ENCODE results near the gene KANSL1. TPM values are rescaled to one million over a fixed set of nuclear protein-coding genes. Genes with fewer than 3 reads are reported as not detected.
"Not testable (repeated sequence)": the region's sequence is repeated elsewhere in the genome, so short reads cannot be mapped to it uniquely, and the experiment has no call there.

KANSL1 gene
- total and polyA plus RNA-seq, 7 experiments from 2014 or later: 17.4 to 230 (median 163) TPM

DNA sequence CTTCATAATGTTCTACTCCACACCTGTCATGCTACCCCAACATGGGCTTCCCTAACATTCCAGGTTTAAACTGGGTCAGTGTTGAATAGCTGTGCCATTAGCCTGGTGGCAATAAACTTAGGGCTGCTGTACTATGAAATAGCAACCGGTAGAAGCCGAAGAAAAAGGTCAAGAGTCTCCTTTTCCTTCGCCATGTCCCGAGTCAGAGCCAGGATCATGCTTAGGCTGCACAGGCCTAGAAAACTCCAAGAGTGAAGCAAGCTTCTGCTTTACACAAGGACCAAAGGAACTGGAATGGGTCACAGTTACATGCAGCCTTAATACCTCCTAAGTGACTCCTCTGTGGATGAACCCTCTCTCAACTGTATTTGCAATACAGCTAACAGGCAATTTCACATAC lies 105.4 kb downstream of the KANSL1 start:
- ATAC-seq; H3K9me3 ChIP-seq (ENCODE audit: control insufficient read depth in 2 of 3, low read length in 3 of 3); H3K9me3 Mint-ChIP-seq; H3K27me3 Mint-ChIP-seq; H3K4me3 ChIP-seq (ENCODE audit: low read length); CTCF ChIA-PET; POLR2A ChIA-PET; intact Hi-C loops (cut with micrococcal nuclease); DNase-seq; H3K4me1 ChIP-seq (ENCODE audit: control insufficient read depth in 2 of 2, insufficient read depth in 2 of 2, low read length in 2 of 2); H3K36me3 ChIP-seq (ENCODE audit: control insufficient read depth in 2 of 3, insufficient read depth in 3 of 3, low read length in 3 of 3); H3K4me3 Mint-ChIP-seq; H3K27me3 ChIP-seq (ENCODE audit: control insufficient read depth in 2 of 2, insufficient read depth in 2 of 2, low read length in 2 of 2); H3K27ac ChIP-seq (ENCODE audit: low read depth, low read length): not testable (repeated sequence)
- peak overlapping the region in 3 of 9 donors; percentile 26 to 61 (median 33) for H3K27ac Mint-ChIP-seq
- peaks cover 26 to 85% (median 78%) of the 10 kb centered on the region in 7 donors for H3K4me1 Mint-ChIP-seq
- H3K36me3 Mint-ChIP-seq: peaks cover 0 to 23% (median 13%) of the 10 kb centered on the region in 5 donors

GRCh38 chr17:46086821-46087220 lies 106.4 kb downstream of the KANSL1 start:
- H3K27me3 ChIP-seq (ENCODE audit: control insufficient read depth in 2 of 2, insufficient read depth in 2 of 2, low read length in 2 of 2): no peaks in the 10 kb centered on the region
- H3K4me1 ChIP-seq (ENCODE audit: control insufficient read depth in 2 of 2, insufficient read depth in 2 of 2, low read length in 2 of 2): peaks cover 0 to 20% of the 10 kb centered on the region in 2 donors
- Mint-ChIP-seq H3K9me3 (no peaks in the 10 kb centered on the region), H3K36me3 (peaks cover 0 to 27% (median 13%) of the 10 kb centered on the region in 5 donors), H3K4me1 (peaks cover 34 to 86% (median 82%) of the 10 kb centered on the region in 7 donors), H3K27ac (peak overlapping the region in 1 of 9 donors; percentile 37), H3K27me3 (no peaks in the 10 kb centered on the region), H3K4me3 (peak overlapping the region in 1 of 10 donors; percentile 24)
- intact Hi-C loops (cut with micrococcal nuclease): no loop called here
- ATAC-seq (no peak), DNase-seq (no peak)
- ChIA-PET CTCF (no interaction called here), POLR2A (no interaction called here)
- H3K4me3 ChIP-seq (ENCODE audit: low read length): no peak overlapping the region
- H3K36me3 ChIP-seq (ENCODE audit: control insufficient read depth in 2 of 3, insufficient read depth in 3 of 3, low read length in 3 of 3): peaks cover 0 to 4% (median 0%) of the 10 kb centered on the region in 3 experiments
- no peak overlapping the region for H3K27ac ChIP-seq (ENCODE audit: low read depth, low read length)
- no peaks in the 10 kb centered on the region for H3K9me3 ChIP-seq (ENCODE audit: control insufficient read depth in 2 of 3, low read length in 3 of 3)

GRCh38 chr17:46085522-46085921 lies 107.7 kb downstream of the KANSL1 start:
- peak overlapping the region in 1 of 9 donors; percentile 73 for H3K27ac Mint-ChIP-seq
- ATAC-seq: no peak
- ChIA-PET POLR2A (no interaction called here), CTCF (no interaction called here)
- H3K36me3 Mint-ChIP-seq: peaks cover 0 to 31% (median 13%) of the 10 kb centered on the region in 5 donors
- intact Hi-C loops (cut with micrococcal nuclease): no loop called here
- H3K9me3 Mint-ChIP-seq: no peaks in the 10 kb centered on the region
- Histone ChIP-seq H3K4me3 (ENCODE audit: low read length) (no peak overlapping the region), H3K36me3 (ENCODE audit: control insufficient read depth in 2 of 3, insufficient read depth in 3 of 3, low read length in 3 of 3) (peaks cover 0 to 4% (median 4%) of the 10 kb centered on the region in 3 experiments), H3K27me3 (ENCODE audit: control insufficient read depth in 2 of 2, insufficient read depth in 2 of 2, low read length in 2 of 2) (no peaks in the 10 kb centered on the region), H3K4me1 (ENCODE audit: control insufficient read depth in 2 of 2, insufficient read depth in 2 of 2, low read length in 2 of 2) (peaks cover 0 to 21% of the 10 kb centered on the region in 2 donors), H3K9me3 (ENCODE audit: control insufficient read depth in 2 of 3, low read length in 3 of 3) (no peaks in the 10 kb centered on the region), H3K27ac (ENCODE audit: low read depth, low read length) (no peak overlapping the region)
- H3K4me3 Mint-ChIP-seq: peak overlapping the region in 1 of 10 donors; percentile 30
- DNase-seq: no peak
- peaks cover 32 to 93% (median 90%) of the 10 kb centered on the region in 7 donors for H3K4me1 Mint-ChIP-seq
- no peaks in the 10 kb centered on the region for H3K27me3 Mint-ChIP-seq

GRCh38 chr17:46082257-46082656 lies 111.0 kb downstream of the KANSL1 start:
- peak overlapping the region; percentile 26 for H3K27ac ChIP-seq (ENCODE audit: low read depth, low read length)
- H3K27me3 ChIP-seq (ENCODE audit: control insufficient read depth in 2 of 2, insufficient read depth in 2 of 2, low read length in 2 of 2): no peaks in the 10 kb centered on the region
- DNase-seq (peak in 4 of 9 donors; percentile 8 to 35 (median 24)), ATAC-seq (no peak)
- H3K9me3 ChIP-seq (ENCODE audit: control insufficient read depth in 2 of 3, low read length in 3 of 3): no peaks in the 10 kb centered on the region
- intact Hi-C loops (cut with micrococcal nuclease): loop anchor here in 1 of 2 donors (1.0 kb wide), 1 partner anchor 8 kb away; no protein-coding TSS in a partner anchor
- Mint-ChIP-seq H3K4me3 (peak overlapping the region in 4 of 10 donors; percentile 8 to 67 (median 40)), H3K27ac (peak overlapping the region in 8 of 9 donors; percentile 11 to 91 (median 62)), H3K4me1 (peaks cover 21 to 89% (median 78%) of the 10 kb centered on the region in 7 donors), H3K36me3 (peaks cover 0 to 31% (median 4%) of the 10 kb centered on the region in 5 donors), H3K27me3 (no peaks in the 10 kb centered on the region), H3K9me3 (peaks cover 0 to 1% (median 0%) of the 10 kb centered on the region in 11 donors)
- H3K36me3 ChIP-seq (ENCODE audit: control insufficient read depth in 2 of 3, insufficient read depth in 3 of 3, low read length in 3 of 3): peaks cover 0 to 4% (median 4%) of the 10 kb centered on the region in 3 experiments
- ChIA-PET CTCF (no interaction called here), POLR2A (interaction anchor here (1.2 to 1.3 kb wide), 2 partner anchors 10 to 73 kb away, joined by 3 to 6 read pairs; no protein-coding TSS in a partner anchor)
- H3K4me1 ChIP-seq (ENCODE audit: control insufficient read depth in 2 of 2, insufficient read depth in 2 of 2, low read length in 2 of 2): peaks cover 0 to 12% of the 10 kb centered on the region in 2 donors
- no peak overlapping the region for H3K4me3 ChIP-seq (ENCODE audit: low read length)

DNA sequence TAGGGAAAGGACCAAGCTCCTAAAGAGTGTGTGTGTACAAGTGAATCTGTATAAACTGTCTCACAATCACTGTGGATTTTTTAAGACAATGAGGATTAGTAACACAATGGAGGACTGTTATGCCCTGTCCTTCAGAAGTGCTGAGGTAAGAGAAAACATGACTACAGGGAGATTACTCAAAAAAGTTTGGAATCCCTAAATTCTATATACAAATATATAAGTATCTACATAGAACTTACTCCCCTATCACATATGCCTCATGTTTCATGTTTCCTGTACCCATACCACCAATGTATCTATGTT lies 112.3 kb downstream of the KANSL1 start:
- DNase-seq: no peak
- ChIA-PET POLR2A (no interaction called here), CTCF (interaction anchor here (0.6 kb wide), 1 partner anchor 226 kb away, joined by 6 read pairs; no protein-coding TSS in a partner anchor)
- ATAC-seq: no peak
- Histone ChIP-seq H3K4me1 (ENCODE audit: control insufficient read depth in 2 of 2, insufficient read depth in 2 of 2, low read length in 2 of 2) (peaks cover 0 to 12% of the 10 kb centered on the region in 2 donors), H3K9me3 (ENCODE audit: control insufficient read depth in 2 of 3, low read length in 3 of 3) (no peaks in the 10 kb centered on the region), H3K27ac (ENCODE audit: low read depth, low read length) (no peak overlapping the region), H3K27me3 (ENCODE audit: control insufficient read depth in 2 of 2, insufficient read depth in 2 of 2, low read length in 2 of 2) (no peaks in the 10 kb centered on the region), H3K4me3 (ENCODE audit: low read length) (no peak overlapping the region), H3K36me3 (ENCODE audit: control insufficient read depth in 2 of 3, insufficient read depth in 3 of 3, low read length in 3 of 3) (peaks cover 0 to 4% (median 4%) of the 10 kb centered on the region in 3 experiments)
- H3K9me3 Mint-ChIP-seq: peaks cover 0 to 1% (median 0%) of the 10 kb centered on the region in 11 donors
- intact Hi-C loops (cut with micrococcal nuclease): no loop called here
- no peaks in the 10 kb centered on the region for H3K27me3 Mint-ChIP-seq
- H3K4me3 Mint-ChIP-seq: no peak overlapping the region
- peak overlapping the region in 7 of 9 donors; percentile 14 to 81 (median 44) for H3K27ac Mint-ChIP-seq
- peaks cover 3 to 34% (median 11%) of the 10 kb centered on the region in 5 donors for H3K36me3 Mint-ChIP-seq
- H3K4me1 Mint-ChIP-seq: peaks cover 19 to 83% (median 71%) of the 10 kb centered on the region in 7 donors

DNA sequence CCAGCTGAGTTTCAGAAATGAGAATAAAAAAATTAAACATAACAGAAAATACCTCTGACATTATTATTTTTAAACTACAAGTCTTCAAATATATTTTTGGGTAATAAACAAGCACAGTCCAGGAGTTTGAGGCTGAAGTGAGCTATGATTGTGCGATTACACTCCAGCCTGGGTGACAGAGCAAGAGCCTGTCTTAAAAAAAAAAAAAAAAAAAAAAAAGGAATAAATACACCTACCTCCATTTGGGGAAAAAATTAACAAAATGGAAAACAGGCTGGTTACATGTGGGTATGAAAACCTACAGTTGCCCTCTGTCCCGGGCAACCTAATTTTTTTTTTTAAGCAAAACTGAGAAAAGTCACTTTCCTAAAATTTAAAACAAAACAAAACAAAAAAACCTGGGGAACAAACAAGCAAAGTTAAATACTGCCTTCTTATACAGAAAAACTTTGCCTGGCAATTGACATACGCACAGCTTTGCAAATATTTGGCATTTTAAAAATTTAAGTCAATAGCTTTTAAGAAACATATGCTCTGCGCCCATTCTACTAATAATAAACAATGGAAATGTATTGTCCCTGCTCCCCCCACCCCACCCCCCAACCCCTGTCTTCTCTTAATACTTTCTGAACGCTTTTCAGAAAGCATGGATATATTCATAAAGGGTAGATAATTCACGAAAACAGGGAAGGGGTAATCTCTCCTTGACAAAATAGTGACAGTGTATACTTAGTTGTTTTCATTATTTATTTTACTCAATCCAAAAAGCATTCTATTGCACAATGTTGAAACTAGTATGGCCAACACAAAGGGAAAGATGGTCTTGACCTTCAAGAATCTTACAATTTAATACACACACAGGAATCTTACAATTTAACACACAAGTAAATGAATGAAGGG lies 112.9 kb downstream of the KANSL1 start:
- CTCF ChIA-PET: interaction anchor here (0.6 kb wide), 1 partner anchor 225 kb away, joined by 6 read pairs; no protein-coding TSS in a partner anchor

More for the DNA sequence above, 112.9 kb downstream of the KANSL1 start:
- H3K4me1 Mint-ChIP-seq: peaks cover 19 to 82% (median 73%) of the 10 kb centered on the region in 7 donors
- Histone ChIP-seq H3K27ac (ENCODE audit: low read depth, low read length) (no peak overlapping the region), H3K27me3 (ENCODE audit: control insufficient read depth in 2 of 2, insufficient read depth in 2 of 2, low read length in 2 of 2) (no peaks in the 10 kb centered on the region), H3K4me3 (ENCODE audit: low read length) (no peak overlapping the region), H3K4me1 (ENCODE audit: control insufficient read depth in 2 of 2, insufficient read depth in 2 of 2, low read length in 2 of 2) (peaks cover 0 to 12% of the 10 kb centered on the region in 2 donors), H3K9me3 (ENCODE audit: control insufficient read depth in 2 of 3, low read length in 3 of 3) (no peaks in the 10 kb centered on the region), H3K36me3 (ENCODE audit: control insufficient read depth in 2 of 3, insufficient read depth in 3 of 3, low read length in 3 of 3) (peaks cover 0 to 4% (median 4%) of the 10 kb centered on the region in 3 experiments)
- H3K36me3 Mint-ChIP-seq: peaks cover 3 to 38% (median 13%) of the 10 kb centered on the region in 5 donors
- POLR2A ChIA-PET: no interaction called here
- no peaks in the 10 kb centered on the region for H3K27me3 Mint-ChIP-seq
- no peak overlapping the region for H3K4me3 Mint-ChIP-seq
- H3K9me3 Mint-ChIP-seq: peaks cover 0 to 1% (median 0%) of the 10 kb centered on the region in 11 donors
- H3K27ac Mint-ChIP-seq: peak overlapping the region in 5 of 9 donors; percentile 14 to 71 (median 44)
- DNase-seq (no peak), ATAC-seq (no peak)
- intact Hi-C loops (cut with micrococcal nuclease): no loop called here
